ENCODE data around the gene BACH2.
A peak's percentile ranks its signal among the peaks of the same experiment; 100 is the strongest.
"Not testable (repeated sequence)": the region's sequence is repeated elsewhere in the genome, so short reads cannot be mapped to it uniquely, and the experiment has no call there.

Gene BACH2

DNA sequence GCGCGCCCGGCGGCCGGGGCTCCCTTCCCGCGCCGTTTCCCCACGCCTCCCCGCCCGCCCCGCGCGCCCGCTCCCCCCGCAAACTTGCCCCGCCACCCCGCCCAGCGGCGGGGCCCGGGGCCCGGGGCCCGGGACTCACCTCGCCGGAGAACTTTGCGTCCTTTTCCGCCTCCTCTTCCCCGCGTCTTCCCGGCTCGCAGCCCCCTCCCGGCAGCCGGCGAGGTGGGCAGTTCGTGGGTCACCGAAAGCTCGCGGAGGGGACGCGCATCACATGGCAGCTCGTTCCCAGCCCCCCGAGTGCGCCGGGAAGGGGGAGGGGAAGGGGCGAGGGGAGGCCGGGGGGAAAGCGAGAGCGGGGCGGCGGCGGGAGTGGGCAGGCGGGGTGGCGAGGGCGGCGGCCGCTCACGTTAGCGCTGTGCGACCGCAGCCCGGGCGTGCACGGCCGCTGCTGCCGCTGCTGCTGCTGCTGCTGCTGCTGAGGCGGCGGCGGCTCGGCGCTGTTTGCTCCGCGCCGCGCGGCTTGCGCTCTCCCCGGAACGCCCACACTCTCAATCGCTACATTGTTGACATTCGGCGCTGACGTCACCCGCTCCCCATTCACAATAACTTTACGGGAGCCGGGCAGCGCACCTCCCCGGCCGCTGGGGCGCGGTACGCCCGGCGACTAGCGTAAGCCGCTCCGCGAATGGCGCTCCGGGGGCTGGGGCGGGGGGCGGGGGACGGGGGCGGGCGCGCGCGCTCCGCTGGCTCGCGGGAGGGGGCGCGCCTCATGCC lies at the start of gene BACH2:
TSS of gene BACH2 (minus strand) at position 503 of the 774 bp plus-strand sequence. CDS start 287,999 bp downstream, outside the sequence.
- DNase-seq: peak; percentile 77 to 93

DNA sequence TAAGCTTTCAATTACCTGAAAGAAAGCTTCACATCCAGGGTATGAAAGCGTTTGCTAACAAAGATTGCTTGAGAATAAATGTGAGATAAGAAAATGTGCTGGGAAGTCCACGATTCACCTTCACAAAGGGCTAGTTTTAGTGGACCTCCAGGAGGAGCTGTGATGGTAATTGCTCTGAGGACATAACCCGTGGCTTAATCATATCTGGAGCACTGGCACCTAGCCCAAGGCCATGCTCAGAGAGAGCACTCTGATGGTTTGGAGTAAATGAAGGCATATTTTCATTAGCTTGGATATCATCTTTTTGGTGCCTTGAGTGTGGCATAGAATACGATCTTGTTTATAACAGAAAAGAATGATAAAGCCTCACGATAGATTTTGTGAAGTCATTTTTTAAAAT lies 46.9 kb upstream of the BACH2 start:
- no peak for DNase-seq

DNA sequence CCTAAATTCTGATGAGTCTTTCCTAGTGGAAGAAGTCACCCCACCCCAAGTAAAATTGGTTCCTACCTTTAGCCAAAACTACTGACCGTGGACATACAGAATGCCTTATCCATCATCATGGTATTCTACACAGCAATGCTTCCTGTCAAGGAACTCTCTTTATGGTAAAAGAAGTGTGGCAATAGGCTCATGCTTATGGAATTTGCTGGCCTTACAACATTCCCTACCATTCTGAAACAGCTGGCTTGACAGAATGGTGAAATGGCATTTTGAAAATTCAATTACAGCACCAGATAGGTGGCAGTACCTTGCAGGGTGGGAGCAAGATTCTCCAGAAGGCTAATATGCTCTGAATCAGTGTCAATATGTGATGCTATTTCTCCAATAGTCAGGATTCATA lies 41.8 kb upstream of the BACH2 start:
- no peak for DNase-seq

DNA sequence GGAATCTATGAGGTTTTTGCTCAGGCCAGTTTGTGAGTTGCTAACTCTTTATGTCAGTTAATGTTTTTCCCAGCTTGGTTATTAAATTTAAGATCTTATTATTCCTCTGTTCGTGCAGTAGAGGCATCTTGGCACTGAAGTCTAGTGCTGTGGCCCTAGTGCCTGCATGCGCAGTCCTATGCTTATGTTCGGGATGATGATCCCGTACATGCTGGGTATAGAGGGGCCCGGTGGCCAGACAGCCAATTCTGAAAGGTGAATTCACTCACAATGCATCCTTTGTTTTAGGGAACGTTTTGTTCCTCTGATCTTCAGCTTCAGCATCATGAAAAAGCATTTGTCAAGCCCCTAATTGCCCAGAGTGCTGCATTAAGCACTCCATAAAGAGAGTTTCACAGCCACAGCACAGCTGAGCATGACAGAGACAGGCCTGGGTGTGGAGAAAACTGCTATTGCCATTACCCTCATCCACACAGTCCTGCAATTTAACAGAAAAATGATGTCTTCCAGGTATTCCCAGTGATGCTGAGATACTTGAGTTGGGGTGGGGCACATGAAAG lies 39.8 kb upstream of the BACH2 start:
- no peak for DNase-seq

DNA sequence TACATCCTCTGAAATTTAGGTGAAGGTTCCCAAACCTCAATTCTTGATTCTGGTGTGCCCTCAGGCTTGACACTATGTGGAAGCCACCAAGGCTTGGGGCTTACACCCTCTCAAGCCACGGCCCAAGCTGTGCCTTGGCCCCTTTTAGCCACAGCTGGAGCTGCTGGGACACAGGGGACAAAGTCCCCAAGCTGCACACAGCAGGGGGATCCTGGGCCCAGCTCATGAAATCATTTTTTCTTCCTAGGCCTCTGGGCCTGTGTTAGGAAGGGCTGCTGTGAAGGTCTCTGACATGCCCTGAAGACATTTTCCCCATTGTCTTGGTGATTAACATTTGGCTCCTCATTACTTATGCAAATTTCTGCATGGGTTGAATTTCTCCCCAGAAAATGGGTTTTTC lies 37.3 kb upstream of the BACH2 start:
- no peak for DNase-seq

DNA sequence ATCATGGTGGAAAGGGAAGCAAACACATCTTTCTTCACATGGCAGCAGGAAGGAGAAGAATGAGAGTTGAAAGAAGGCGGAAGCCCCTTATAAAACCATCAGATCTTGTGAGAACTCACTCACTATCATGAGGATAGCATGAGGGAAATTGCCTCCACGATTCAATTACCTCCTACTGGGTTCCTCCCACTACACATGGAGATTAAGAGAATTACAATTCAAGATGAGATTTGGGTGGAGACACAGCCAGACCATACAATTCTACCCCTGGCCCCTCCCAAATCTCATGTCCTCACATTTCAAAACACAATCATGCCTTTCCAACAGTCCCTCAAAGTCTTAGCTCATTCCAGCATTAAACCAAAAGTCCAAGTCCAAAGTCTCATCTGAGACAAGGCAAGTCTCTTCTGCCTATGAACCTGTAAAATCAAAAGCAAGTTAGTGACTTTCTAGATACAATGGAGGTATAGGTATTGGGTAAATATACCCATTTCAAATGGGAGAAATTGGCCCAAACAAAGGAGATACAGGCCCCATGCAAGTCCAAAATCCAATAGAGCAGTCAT lies 36.4 kb upstream of the BACH2 start:
- DNase-seq: not testable (repeated sequence)

DNA sequence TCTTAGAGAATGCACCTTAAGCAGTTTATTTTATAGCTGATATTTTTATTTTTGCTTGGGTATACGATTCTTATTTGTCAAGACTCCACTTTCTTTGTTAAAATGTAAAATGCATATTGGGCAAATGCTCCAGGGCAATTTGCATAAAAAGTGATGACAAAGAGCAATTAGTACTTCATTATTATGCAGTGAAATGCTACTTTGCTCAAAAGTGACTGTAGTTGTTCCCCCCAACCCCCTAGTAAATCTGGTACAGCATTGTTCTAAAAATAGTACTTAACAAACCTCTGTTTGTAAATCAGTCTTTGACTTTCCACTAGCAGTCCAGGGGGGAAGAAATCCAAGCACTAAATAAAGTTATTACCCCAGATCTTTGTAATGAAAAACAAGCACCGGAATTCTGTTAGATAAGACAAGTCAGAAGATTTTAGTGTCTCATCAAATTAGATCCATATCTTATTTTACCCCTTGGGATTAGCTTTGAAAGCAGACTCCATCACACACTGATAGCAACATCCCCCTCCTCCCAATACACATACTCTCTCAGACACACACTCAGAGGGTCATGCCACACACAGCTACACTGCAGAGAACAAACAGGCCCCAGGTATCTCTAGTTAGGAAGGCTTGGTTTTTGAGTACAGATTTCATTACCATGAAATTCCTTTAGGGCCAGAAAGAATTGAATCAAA lies 32.9 kb upstream of the BACH2 start:
- no peak for DNase-seq

DNA sequence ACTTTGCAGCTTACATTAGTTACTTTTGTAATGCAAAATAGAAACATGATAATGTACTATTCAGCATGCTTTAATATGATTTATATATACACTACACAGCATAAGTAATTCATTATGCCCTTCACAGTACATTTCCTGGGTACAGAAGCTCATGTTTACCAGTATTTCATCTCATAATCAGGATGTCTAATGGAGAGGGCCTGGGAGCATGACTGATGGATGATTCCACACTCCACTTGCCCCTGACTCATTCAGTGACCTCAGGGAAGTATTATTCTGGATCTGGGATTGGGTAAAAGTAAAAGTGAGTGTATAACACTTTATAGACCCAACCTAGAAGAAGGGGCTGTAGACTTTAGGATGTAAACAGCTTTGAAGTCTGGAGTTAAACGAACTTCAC lies 31.4 kb upstream of the BACH2 start:
- DNase-seq: no peak

DNA sequence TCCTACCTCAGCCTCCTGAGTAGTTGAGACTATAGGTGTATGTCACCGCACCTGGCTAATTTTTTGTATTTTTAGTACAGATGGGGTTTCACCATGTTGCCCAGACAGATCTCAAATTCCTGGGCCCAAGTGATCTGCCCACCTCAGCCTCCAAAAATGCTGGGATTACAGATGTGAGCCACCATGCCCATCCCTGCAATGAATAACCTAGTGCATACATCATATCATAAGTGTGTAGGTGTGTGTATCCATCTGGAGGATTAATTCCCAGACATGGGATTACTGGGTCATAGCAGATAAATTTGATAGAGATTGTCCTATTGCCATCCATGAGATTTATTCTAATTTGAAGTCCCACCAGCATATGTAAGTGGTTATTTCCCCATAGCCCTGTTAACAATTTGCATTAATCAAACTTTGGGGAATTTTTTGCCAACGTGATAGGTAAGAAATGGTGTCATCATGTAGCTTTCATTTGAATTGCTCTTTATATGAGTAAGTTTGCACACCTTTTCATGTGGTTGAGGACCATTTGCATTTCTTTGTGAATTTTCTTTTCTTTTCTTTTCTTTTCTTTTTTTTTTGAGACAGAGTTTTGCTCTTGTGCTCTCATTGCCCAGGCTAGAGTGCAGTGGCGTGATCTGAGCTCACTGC lies 29.9 kb upstream of the BACH2 start:
- no peak for DNase-seq

DNA sequence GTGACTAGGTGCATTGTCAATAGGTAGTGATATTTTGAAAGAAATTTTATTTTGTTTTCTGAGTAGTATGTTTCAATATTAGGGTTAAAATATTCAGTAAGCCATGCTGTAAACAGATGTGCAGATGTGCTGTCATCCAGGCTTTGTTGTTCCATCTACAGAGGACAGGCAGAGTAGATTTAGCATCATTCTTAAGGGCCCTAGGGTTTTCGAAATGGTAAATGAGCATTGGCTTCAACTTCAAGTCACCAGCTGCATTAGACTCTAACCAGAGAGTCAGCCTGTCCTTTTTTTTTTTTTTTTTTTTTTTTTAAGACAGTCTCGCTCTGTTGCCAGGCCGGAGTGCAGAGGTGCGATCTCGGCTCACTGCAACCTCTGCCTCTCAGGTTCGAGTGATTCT lies 27.1 kb upstream of the BACH2 start:
- no peak for DNase-seq

DNA sequence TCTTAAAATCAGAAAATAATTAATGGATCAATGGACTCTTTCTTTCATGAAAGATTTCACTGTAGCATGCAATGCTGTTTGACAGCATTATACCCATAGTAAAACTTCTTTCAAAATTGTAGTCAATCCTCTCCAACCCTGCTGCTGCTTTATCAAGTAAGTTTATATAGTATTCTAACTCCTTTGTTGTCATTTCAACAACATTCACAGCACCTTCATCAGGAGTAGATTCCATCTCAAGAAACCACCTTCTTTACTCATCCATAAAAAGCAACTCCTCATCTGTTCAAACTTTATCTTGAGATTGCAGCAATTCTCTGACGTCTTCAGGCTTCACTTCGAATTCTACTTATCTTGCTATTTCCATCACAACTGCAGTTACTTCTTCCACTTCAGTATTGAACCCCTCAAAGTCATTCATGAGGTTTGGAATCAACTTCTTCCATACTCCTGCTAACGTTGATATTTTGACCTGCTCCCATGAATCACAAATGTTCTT lies 26.4 kb upstream of the BACH2 start:
- no peak for DNase-seq

DNA sequence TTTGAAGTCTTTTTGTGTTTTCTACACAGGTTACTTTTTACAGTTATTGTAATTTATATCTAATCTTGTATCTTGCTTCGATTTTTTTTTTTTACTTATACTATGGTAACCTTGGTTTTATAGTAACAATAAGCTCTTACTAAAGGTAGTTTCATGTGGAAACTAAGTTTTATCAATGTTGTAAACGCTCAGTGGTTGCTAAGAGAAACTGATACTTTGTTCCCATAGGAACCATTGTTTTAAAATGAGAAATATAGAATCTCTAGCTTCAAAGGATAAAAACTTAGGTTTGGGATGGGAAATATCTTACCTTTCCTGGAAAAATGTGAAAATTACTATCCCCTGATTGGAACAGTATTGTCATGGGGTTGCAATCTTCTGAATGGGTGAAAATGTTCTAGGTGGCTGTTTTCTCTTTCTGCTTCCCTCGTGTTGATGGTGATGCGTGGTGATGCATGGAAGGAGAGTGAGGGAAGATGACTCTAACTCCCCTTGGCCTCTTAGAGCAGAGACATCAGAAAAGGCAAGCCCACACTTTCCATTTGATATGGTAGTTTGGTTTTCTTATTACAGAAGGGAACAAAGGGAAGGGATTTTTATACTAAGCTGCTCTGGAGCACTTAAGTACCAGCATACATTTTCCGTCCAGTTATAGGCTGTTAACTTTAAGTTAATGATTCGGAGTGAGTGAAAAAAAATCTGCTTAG lies 23.5 kb upstream of the BACH2 start:
- no peak for DNase-seq

DNA sequence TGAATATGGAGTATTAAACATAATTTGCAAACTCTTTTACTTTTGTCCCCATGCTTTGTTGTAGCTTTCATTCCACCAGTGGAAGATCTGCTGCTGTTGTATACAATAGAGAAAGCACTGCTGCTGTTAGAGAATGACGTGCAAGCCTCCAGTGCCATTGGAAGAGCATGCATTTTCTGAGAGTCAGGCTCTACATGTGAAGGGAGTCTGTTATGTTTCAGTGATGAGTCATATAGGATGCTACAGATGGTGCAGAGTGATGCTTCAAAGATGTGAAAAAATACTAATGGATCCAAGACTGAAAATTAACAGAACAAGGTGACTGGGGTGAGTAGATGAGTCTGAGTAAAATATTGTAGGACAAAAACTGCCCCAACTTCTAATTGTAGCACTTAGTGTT lies 22.4 kb upstream of the BACH2 start:
- DNase-seq: no peak

DNA sequence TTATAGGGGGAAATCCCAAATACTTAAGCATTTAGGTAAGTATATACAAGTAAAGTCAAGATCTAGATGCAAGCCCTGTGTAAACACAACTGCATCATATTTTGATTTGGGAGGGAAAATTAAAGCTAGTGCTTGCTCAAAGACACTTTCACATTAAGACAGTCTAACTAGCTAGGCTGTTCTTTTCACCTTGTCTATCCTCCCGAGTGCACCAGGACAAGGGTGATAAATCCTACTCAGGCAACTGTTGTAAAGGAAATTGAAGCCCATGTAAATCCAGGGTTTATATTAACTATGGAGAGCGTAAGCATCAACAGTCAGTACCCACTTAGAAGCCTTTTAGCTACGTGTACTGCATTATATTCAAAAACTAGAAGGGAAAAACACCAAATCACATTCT lies 19.3 kb upstream of the BACH2 start:
- DNase-seq: no peak

DNA sequence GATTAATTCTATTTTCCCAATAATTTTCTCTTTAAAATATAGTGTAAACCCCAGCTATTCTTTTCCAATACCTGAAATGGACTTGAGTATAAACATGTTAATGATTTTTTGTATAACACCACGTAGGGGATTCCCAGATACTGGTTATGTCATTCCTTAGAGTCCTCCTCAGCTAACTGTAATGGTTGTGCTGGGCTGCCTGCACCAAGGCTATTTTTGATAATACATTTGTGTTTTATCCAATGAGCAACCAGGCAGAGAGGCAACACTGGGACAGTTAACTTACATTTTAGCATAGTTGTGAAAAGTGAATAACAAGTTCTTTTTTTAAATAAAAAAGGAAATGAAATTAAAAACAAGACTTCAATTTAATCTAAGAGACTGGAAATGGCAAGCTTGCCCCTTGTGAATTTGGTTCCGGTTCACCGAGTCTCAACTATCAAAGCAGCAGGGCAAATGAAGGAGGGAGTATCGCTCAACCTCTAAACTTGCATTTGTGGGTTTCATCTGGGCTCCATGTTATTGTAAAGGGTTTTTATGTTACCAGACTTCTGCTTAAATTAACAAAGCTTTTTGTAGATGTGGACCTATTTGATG lies 18.8 kb upstream of the BACH2 start:
- DNase-seq: no peak

DNA sequence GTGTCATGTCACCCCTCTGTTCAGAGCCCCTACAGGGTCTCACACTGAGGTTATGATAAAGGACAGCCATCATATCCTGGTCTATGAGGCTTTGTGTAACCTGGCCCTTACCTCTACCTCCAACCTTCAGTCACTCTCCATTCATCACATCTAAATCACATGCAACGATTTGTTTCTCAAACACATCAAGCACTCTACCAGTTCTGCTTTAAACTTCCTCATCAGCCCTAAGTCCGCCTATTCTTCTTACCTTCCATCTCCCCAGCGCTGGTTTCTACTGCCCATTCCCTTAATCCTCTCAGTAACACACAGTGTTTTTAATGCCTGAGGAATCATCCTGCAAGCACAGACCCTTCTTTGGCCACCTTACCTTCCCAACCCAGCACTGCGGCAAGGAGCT lies 17.9 kb upstream of the BACH2 start:
- no peak for DNase-seq

DNA sequence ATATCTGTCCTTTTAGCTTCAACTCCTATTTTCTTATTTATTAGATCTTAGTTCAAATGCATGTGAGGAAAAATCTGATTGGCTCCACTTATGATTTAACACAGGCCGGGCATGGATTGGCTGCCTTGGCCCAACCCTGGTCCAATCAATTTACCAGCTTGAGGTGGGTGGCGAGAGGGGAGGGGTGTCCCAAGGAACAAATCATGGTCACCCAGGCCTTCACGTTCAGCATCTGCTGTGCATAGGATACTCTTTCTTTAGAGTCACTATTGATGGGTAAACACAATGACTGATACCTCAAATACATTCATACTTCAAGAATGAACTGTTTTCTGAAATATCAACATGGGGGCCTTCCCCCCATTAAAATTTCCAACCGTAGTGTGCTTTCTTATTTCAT lies 14.9 kb upstream of the BACH2 start:
- no peak for DNase-seq

DNA sequence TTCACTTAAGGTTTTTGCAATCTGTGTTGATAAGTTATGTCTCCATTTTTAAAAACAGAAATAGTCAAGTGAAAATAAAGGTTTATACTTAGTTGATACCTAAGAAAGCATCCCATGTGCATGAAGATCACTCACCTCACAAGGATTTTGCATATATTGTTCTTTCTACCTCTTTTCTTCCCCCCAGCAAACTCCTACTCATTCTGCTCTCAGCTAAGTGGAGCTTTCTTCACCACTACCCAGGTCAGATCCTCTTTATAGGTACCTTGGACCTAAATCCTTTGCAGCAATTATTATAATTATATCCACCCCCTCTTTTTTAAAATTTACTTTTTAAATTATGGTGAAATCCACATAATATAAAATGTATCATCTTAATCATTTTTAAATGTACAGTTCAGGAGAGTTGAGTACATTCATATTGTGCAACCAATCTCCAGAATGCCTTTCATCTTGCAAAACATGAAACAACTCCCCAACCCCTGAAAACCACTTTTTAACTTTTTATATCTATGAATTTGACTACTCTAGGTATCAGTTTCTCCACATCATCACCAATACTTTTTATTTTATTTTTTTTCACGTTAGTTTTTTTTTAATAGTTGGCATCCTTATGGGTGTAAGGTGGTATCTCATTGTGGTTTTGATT lies 9.3 kb upstream of the BACH2 start:
- DNase-seq: no peak

DNA sequence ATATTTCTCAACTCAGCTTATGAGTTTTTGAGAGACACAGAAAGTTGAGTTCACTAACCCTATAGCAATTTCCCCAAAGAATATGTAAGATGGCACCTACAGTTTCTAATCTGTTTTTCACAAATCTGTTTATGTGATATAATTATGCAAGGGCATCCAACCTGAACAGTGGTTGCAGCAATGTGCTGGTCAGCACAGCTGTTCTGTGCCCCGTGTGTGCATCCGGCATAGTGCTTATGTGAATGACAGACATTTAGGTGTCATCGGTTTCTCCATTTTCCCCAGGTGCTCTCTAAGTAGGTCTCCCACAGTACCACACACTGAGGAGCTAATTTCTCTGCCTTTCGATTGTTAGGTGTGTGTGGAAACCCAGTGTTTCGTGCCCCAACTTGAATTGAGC lies 7.7 kb upstream of the BACH2 start:
- DNase-seq: no peak

DNA sequence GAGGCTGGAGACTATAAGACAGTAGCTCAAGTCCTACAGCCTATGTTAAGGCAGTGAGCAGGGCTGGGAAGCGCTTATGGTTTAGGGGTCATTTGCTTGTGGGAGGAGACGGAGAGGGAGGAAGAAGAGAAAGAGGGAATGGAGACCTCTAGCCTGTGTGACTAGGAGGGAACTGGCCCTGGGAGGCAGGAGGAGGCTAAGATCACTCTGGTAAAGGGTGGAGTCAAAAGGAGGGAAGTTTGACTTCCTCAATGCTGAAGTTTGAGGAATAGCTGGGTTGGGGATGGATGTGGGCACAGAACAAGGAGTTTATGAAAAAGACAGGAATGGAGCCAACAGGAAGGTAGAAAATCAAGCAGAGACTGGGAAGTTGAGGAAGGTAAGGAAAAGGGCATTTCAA lies 6.4 kb upstream of the BACH2 start:
- DNase-seq: peak; percentile 27 to 49

DNA sequence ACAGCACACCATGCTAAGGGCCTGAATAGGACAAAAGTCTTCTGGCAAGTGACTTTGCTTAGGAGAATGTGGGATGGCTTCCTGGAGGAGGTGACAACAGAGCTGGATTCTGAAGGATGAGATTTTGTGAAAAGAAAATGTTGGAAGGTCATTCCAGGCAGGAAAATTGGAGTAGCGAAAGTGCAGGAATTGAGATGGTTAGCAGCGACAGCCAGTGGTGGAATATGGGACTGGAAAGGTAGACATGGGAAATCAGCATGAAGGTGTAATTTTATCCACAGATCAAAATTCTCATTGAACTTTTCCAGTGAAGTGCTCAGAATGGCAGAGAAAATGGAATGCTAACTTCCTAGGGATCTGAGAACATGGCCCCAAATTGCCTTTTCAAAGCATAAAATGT lies 5.7 kb upstream of the BACH2 start:
- DNase-seq: no peak

DNA sequence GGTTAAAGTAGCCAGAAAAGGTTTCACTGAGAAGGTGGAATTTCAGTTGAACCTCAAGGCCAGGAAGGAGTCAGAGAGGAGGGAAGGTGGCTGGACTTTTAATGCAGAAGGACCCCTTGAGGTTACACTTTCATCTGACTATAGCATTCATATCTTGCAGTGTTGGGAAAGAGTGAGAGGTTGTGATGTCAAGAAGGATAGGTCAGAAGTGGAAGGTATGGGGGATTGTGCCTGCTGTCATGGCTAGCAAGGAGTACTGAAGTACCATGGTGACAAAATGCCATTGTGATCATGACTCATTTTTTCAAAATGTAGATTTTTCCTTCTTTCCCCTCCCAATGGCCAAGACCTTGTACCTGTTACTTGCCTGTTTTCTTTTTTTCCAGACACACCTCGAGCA lies 5.2 kb upstream of the BACH2 start:
- no peak for DNase-seq
